Astrocyte of the cerebellum (primary cell): ENCODE measurements around the gene OPA3.

Source experiments
- DNase-seq: peaks from one replicate; pipeline ENCODE4 v3.0.0-alpha.2; 2011; ENCODE audit warnings: low read depth
- H3K4me3 ChIP-seq: 2 replicates; pipeline ENCODE4 v1.5.1; 2011; ENCODE audit warnings: mild to moderate bottlenecking, low read depth, low read length, moderate library complexity
- in situ Hi-C: cut with HindIII; loops from 2 replicates; pipeline ENCODE4 v1.10.0; 2017; ENCODE audit warnings: low sequenced_read_pairs
- TF ChIP-seq, protein P1 (sequence below): IDR thresholded peaks from 2 replicates; pipeline ENCODE4 v1.5.1; 2012; ENCODE audit warnings: low read length, low read depth, moderate library complexity, mild to moderate bottlenecking; ENCODE audit errors: missing control alignments

The OPA3 gene

DNA sequence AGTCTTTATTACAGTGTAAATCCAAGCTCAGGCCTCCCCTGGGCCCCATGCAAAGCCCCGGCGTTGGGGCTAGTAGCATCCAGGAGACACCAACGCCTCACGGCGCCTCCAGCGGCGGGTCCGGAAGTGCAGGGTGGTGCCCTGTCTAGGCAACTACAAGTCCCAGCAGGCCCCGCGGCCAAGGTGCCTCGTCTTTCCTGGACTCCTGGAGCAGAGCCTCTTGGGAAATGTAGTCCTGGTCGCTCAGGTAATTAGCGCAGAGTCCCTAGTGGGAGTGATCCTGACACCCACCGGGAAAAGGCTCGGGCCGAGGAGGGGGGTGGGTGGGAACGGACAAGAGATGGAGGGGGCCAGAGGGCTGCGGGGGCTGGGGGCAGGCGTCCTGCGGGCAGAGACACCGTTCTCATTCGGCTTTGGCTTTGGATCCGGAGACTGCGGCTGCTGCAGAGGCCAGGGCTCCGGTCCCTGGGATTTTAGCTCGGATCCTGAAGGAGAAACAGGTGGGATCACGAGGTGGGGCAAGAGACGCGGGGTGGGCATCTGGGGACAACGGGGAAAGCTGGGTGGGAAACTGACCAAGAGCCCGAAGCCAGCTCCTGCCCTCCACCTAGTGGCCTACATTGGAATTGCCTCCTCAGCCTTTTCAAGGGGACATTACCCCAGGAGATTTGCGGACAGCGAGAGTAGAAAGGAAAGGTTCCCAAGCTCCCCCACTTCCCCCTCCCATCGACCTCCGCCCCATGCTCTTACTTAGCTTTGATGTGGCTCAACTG is 99.1 kb downstream of the OPA3 start:
- H3K4me3 ChIP-seq, result peak overlapping the region; percentile 57
- TF ChIP-seq, protein P1, sequence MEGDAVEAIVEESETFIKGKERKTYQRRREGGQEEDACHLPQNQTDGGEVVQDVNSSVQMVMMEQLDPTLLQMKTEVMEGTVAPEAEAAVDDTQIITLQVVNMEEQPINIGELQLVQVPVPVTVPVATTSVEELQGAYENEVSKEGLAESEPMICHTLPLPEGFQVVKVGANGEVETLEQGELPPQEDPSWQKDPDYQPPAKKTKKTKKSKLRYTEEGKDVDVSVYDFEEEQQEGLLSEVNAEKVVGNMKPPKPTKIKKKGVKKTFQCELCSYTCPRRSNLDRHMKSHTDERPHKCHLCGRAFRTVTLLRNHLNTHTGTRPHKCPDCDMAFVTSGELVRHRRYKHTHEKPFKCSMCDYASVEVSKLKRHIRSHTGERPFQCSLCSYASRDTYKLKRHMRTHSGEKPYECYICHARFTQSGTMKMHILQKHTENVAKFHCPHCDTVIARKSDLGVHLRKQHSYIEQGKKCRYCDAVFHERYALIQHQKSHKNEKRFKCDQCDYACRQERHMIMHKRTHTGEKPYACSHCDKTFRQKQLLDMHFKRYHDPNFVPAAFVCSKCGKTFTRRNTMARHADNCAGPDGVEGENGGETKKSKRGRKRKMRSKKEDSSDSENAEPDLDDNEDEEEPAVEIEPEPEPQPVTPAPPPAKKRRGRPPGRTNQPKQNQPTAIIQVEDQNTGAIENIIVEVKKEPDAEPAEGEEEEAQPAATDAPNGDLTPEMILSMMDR, result peak; percentile 87
- peak; percentile 92 for DNase-seq
- in situ Hi-C loops, result no loop called here

DNA sequence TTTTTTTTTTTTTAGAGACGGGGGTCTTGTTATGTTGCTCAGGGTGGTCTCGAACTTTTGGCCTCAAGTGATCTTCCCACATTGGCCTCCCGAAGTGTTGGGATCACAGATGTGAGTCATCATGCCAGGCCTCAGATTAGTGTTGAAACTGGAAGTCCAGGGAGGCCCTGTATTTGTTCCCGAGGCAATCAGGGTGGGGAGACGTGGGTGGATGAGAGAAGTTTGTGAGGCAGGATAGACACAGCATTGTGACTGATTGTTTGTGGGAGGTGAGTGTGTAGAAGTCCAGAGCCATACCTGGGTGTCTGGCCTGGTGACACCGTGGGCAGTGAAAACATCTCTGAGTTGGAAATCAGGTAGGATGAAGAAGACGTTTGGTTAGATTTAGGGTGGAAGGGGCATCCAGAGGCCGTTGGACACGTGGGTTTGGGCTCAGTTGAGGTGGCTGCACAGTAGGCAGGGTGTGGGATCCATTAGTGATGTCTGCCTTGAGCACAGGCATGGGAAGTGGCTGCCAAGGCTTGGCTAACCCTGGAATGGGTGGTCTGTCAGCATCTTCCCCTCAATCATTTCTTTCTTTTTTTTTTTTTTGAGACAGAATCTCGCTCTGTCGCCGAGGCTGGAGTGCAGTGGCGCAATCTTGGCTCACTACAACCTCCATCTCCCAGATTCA is 100.2 kb downstream of the OPA3 start:
- no peak for DNase-seq
- TF ChIP-seq, protein P1, result no peak
- in situ Hi-C loops, result no loop called here
- no peak overlapping the region for H3K4me3 ChIP-seq

DNA sequence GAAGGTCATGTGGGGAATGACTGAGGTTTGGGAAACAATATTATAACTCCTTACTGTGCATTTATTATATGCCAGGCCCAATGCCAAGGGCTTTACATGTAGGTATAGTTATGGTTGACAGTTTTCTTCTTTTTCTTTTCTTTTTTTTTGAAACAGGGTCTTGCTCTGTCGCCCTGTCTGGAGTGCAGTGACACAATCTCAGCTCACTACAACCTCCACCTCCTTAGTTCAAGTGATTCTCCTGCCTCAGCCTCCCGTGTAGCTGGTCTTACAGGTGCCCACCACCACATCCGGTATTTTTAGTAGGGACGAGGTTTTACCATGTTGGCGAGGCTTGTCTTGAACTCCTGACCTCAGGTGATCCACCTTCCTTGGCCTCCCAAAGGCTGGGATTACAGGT is 101.6 kb downstream of the OPA3 start:
- H3K4me3 ChIP-seq, result no peak overlapping the region
- TF ChIP-seq, protein P1, result no peak
- in situ Hi-C loops, result no loop called here
- DNase-seq, result no peak

DNA sequence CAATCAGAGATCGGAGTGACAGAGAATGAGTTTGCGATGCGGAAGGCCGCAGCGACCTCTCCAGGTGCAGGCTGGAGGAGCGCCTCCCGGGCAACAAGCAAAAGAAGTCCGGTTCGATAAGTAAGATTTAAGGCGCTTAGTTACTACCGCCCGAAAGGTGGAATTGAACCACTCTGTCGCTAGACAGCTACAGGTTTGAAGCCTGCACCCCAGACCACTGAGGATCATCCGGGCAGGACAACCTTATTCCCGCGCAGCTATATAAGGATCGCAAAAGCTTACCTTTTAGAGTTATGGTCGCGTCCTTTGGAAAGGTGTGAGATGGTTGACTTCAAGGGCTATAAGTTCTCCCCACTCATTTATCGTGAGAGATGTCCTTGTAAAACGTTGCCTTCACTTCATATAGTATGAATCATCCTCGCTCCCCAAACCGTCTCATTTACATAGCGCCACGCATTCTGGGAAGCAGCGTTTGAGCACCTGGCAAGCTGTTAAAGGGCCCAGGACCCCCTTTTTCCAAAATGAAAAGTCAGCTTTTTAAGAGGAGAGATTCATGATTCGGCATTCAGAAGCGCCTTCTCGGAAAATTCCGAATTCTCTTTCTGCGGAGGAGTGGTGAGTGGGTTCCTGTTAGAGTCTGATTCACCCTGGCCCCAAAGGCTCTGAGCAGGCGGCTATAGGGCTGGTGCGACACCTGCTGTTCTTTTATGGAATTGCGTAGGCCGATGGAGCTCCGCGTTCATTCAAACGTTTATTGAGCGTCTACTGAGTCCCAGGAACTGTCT is 106.0 kb downstream of the OPA3 start:
- in situ Hi-C loops, result no loop called here
- TF ChIP-seq, protein P1, result peak; percentile 97
- peak overlapping the region; percentile 43 for H3K4me3 ChIP-seq
- peak; percentile 86 for DNase-seq

DNA sequence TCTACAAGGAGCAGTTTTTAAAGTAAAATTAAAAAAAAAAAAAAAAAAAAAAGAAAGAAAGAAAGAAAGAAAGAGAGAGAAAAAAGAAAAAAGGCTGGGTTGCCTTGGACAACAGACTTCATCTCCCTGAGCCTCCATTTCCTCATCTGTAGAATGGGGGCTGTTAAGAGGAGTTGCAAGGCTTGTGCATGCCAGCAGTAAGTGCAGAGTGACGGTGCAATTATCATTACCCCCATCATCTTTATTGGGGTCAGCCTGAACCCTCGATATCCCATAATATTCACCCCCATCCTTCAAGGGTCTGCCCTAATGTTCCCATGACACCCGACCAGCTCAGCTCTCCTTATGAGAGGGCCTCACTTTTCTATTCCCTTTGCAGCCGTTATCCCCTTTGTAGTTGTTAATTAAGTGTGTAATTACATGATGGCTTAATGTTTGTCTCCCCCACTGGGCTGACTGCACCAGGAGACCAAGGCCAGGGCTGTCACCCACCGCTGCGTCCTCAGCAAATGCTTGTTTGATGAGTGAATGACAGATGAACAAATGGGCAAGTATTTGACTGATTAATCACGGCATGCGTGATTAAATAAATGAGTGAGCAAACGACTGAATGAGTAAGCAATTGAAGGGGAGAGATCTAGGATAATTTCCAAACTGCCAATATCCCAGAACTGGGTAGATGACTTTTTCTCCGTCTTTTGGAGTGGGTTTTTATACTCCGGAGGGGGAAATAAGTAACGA is 106.7 kb downstream of the OPA3 start:
- peak overlapping the region; percentile 43 for H3K4me3 ChIP-seq
- in situ Hi-C loops, result no loop called here
- DNase-seq, result no peak
- TF ChIP-seq, protein P1, result no peak
